IMR-90 (cell line): ENCODE measurements around the gene CLIC5. TPM values are rescaled to one million over a fixed set of nuclear protein-coding genes. Genes with fewer than 3 reads are reported as not detected.

Source experiments
- ATAC-seq: fragments of 200-7000 bp; cut with Tn5 transposase; 2 replicates; pipeline ENCODE4 v1.9.1; 2020; ENCODE audit warnings: low read depth, mild to moderate bottlenecking, moderate library complexity
- BruUV-seq: library from RNA; stranded (reverse); fragments of 400-500 nt; replicated peaks from 2 replicates; lab custom pipeline; 2021; lab: Mats Ljungman, UMichigan
- CTCF ChIA-PET: fragments of 300-600 bp; formaldehyde crosslinking; extraction: SDS; loops from one replicate; lab custom pipeline; 2021; ENCODE audit warnings: antibody characterized with exemption; lab: Yijun Ruan, JAX
- POLR2A ChIA-PET: fragments of 300-600 bp; sonication (Branson Sonifier 250); formaldehyde crosslinking; loops from one replicate; lab custom pipeline; 2022; ENCODE audit warnings: antibody characterized with exemption; ENCODE audit not compliant: unreplicated experiment; lab: Charles Lee
- DNase-seq: peaks from one replicate; pipeline ENCODE4 v3.0.0; 2013
- H2AFZ ChIP-seq: replicated peaks from 2 replicates; pipeline ENCODE3; 2013; ENCODE audit warnings: low read length, mild to moderate bottlenecking; ENCODE audit not compliant: poor library complexity
- H2AK5ac ChIP-seq: 2 replicates; pipeline ENCODE4 v1.6.1; 2013; ENCODE audit warnings: low read depth, low read length, inconsistent platforms
- H2AK9ac ChIP-seq: replicated peaks from 2 replicates; pipeline ENCODE3; 2013; ENCODE audit warnings: mild to moderate bottlenecking, low read depth, low read length, moderate library complexity; ENCODE audit not compliant: poor library complexity
- H2BK120ac ChIP-seq: 2 replicates; pipeline ENCODE4 v1.6.1; 2013; ENCODE audit warnings: low read depth, low read length, inconsistent platforms
- H2BK15ac ChIP-seq: 3 replicates; pipeline ENCODE4 v1.6.1; 2013; ENCODE audit warnings: low read depth, low read length, inconsistent platforms
- H2BK20ac ChIP-seq: 2 replicates; pipeline ENCODE4 v1.6.1; 2013; ENCODE audit warnings: low read depth, mild to moderate bottlenecking, inconsistent platforms, low read length, moderate library complexity
- H2BK5ac ChIP-seq: 2 replicates; pipeline ENCODE4 v1.6.1; 2013; ENCODE audit warnings: mild to moderate bottlenecking, low read depth, low read length, inconsistent platforms; ENCODE audit not compliant: poor library complexity, severe bottlenecking
- H3K14ac ChIP-seq: replicated peaks from 2 replicates; pipeline ENCODE4 v1.6.1; 2013; ENCODE audit warnings: low read depth, low read length, inconsistent platforms
- H3K18ac ChIP-seq: 2 replicates; pipeline ENCODE4 v1.6.1; 2013; ENCODE audit warnings: low read depth, low read length, control low read depth
- H3K23ac ChIP-seq: 2 replicates; pipeline ENCODE4 v1.6.1; 2013; ENCODE audit warnings: low read depth, low read length, inconsistent platforms
- H3K27ac ChIP-seq: 2 replicates; pipeline ENCODE4 v1.5.1; 2013; ENCODE audit warnings: mild to moderate bottlenecking, control low read depth, low read length; ENCODE audit not compliant: insufficient read depth
- H3K27me3 ChIP-seq: 2 replicates; pipeline ENCODE4 v1.6.1; 2013; ENCODE audit warnings: low read length; ENCODE audit not compliant: control insufficient read depth, insufficient read depth
- H3K36me3 ChIP-seq: 2 replicates; pipeline ENCODE4 v1.6.1; 2013; ENCODE audit warnings: low read length, mixed read lengths; ENCODE audit not compliant: control insufficient read depth, insufficient read depth
- H3K4ac ChIP-seq: 2 replicates; pipeline ENCODE4 v1.6.1; 2013; ENCODE audit warnings: low read depth, low read length, inconsistent platforms
- H3K4me1 ChIP-seq: 2 replicates; pipeline ENCODE4 v1.6.1; 2013; ENCODE audit warnings: low read length, mixed read lengths; ENCODE audit not compliant: control insufficient read depth, insufficient read depth
- H3K4me2 ChIP-seq: 2 replicates; pipeline ENCODE4 v1.6.1; 2013; ENCODE audit warnings: low read depth, mild to moderate bottlenecking, control low read depth, low read length, moderate library complexity
- H3K4me3 ChIP-seq: 2 replicates; pipeline ENCODE4 v1.5.1; 2013; ENCODE audit warnings: low read depth, mild to moderate bottlenecking, control low read depth, low read length, moderate library complexity; ENCODE audit not compliant: insufficient read depth
- H3K56ac ChIP-seq: 2 replicates; pipeline ENCODE4 v1.6.1; 2013; ENCODE audit warnings: low read length, inconsistent platforms; ENCODE audit not compliant: insufficient read depth; ENCODE audit errors: extremely low read depth
- H3K79me1 ChIP-seq, 2 experiments: 2 replicates each; pipeline ENCODE4 v1.6.1; 2013; ENCODE audit warnings: low read length in 2 of 2, inconsistent platforms in 1 of 2, low read depth in 1 of 2
- H3K9ac ChIP-seq: 2 replicates; pipeline ENCODE4 v1.6.1; 2013; ENCODE audit warnings: low read depth, low read length, control low read depth
- H3K9me1 ChIP-seq: 2 replicates; pipeline ENCODE4 v1.6.1; 2013; ENCODE audit warnings: low read length, inconsistent platforms; ENCODE audit not compliant: insufficient read depth
- H3K9me3 ChIP-seq: 2 replicates; pipeline ENCODE4 v1.6.1; 2013; ENCODE audit warnings: low read length; ENCODE audit not compliant: control insufficient read depth, insufficient read depth
- H4K20me1 ChIP-seq: 2 replicates; pipeline ENCODE4 v1.6.1; 2013; ENCODE audit warnings: low read length, inconsistent platforms; ENCODE audit not compliant: insufficient read depth
- H4K5ac ChIP-seq: 2 replicates; pipeline ENCODE4 v1.6.1; 2013; ENCODE audit warnings: mild to moderate bottlenecking, low read depth, low read length, control low read depth
- H4K8ac ChIP-seq, 2 experiments: 2 replicates each; pipeline ENCODE4 v1.6.1; 2013; ENCODE audit warnings: low read depth in 2 of 2, low read length in 2 of 2, control low read depth in 1 of 2, inconsistent platforms in 1 of 2
- H4K91ac ChIP-seq: 2 replicates; pipeline ENCODE4 v1.6.1; 2013; ENCODE audit warnings: low read depth, low read length, inconsistent platforms; ENCODE audit not compliant: insufficient read depth
- BHLHE40 ChIP-seq: fragments of 150-350 bp; IDR thresholded peaks from 2 replicates; pipeline ENCODE4 v1.6.1; 2016; ENCODE audit warnings: mild to moderate bottlenecking, low read depth, low read length
- CEBPB ChIP-seq: IDR thresholded peaks from 2 replicates; pipeline ENCODE4 v1.6.1; 2012; ENCODE audit warnings: low read depth, low read length, improper control_type of control experiment
- CHD1 ChIP-seq: IDR thresholded peaks from 2 replicates; pipeline ENCODE4 v1.6.1; 2012; ENCODE audit warnings: low read depth, low read length, improper control_type of control experiment
- CTCF ChIP-seq: conservative IDR thresholded peaks from 2 replicates; pipeline ENCODE4 v1.5.1; 2012; ENCODE audit warnings: mild to moderate bottlenecking, low read depth, low read length, improper control_type of control experiment
- ELK1 ChIP-seq: fragments of 150-350 bp; IDR thresholded peaks from 2 replicates; pipeline ENCODE4 v1.6.1; 2016; ENCODE audit warnings: low read depth, mild to moderate bottlenecking, low read length, moderate library complexity, borderline replicate concordance
- FOS ChIP-seq: fragments of 150-350 bp; IDR thresholded peaks from 2 replicates; pipeline ENCODE4 v1.6.1; 2016; ENCODE audit warnings: low read depth, low read length
- MAFK ChIP-seq: IDR thresholded peaks from 2 replicates; pipeline ENCODE4 v1.6.1; 2012; ENCODE audit warnings: low read depth, low read length, improper control_type of control experiment
- MAZ ChIP-seq: IDR thresholded peaks from 2 replicates; pipeline ENCODE4 v1.6.1; 2012; ENCODE audit warnings: low read depth, mild to moderate bottlenecking, low read length, improper control_type of control experiment, moderate library complexity, borderline replicate concordance
- MXI1 ChIP-seq: IDR thresholded peaks from 2 replicates; pipeline ENCODE4 v1.6.1; 2012; ENCODE audit warnings: low read depth, mild to moderate bottlenecking, low read length, moderate library complexity, borderline replicate concordance
- NFE2L2 ChIP-seq: fragments of 150-350 bp; IDR thresholded peaks from 2 replicates; pipeline ENCODE4 v1.6.1; 2016; ENCODE audit warnings: low read depth, mild to moderate bottlenecking, low read length
- POLR2A ChIP-seq: IDR thresholded peaks from 2 replicates; pipeline ENCODE4 v1.6.1; 2012; ENCODE audit warnings: mild to moderate bottlenecking, low read depth, low read length
- RAD21 ChIP-seq: IDR thresholded peaks from 2 replicates; pipeline ENCODE4 v1.6.1; 2012; ENCODE audit warnings: low read length, improper control_type of control experiment
- RCOR1 ChIP-seq: IDR thresholded peaks from 2 replicates; pipeline ENCODE4 v1.6.1; 2012; ENCODE audit warnings: mild to moderate bottlenecking, low read length, improper control_type of control experiment; ENCODE audit not compliant: insufficient replicate concordance
- RFX5 ChIP-seq: IDR thresholded peaks from 2 replicates; pipeline ENCODE4 v1.8.0; 2012; ENCODE audit warnings: low read depth, mild to moderate bottlenecking, low read length, moderate library complexity
- SMC3 ChIP-seq: fragments of 150-350 bp; IDR thresholded peaks from 2 replicates; pipeline ENCODE4 v1.6.1; 2016; ENCODE audit warnings: low read depth, mild to moderate bottlenecking, antibody characterized with exemption, low read length, moderate library complexity
- WGBS, 2 experiments: methylation state at CpG; one replicate each; pipeline versions ENCODE4 v1.1.5 to v1.1.7; 2013; ENCODE audit warnings: missing lambda C conversion rate in 2 of 2; ENCODE audit not compliant: insufficient read length in 1 of 2; ENCODE audit errors: extremely low coverage in 2 of 2; 5-methylcytosine and 5-hydroxymethylcytosine counted together
- dilution Hi-C: fragments of 300-500 bp; cut with HindIII; formaldehyde crosslinking; loops from one replicate; pipeline ENCODE4 v1.14.3; 2018; ENCODE audit warnings: low sequenced_read_pairs; ENCODE audit not compliant: unreplicated experiment
- in situ Hi-C: fragments of 300-500 bp; cut with MboI; formaldehyde crosslinking; loops from 3 replicates; pipeline ENCODE4 v1.14.3; 2019; ENCODE audit warnings: low sequenced_read_pairs, inconsistent platforms, mixed read lengths
- intact Hi-C: fragments of 100-400 bp; cut with micrococcal nuclease; formaldehyde crosslinking; loops from 2 replicates; pipeline ENCODE4 v1.10.0; 2022
- polyA plus RNA-seq, 3 experiments: library from polyadenylated mRNA; depleted of rRNA; stranded (reverse); fragments of >200 nt; gene quantifications; 2 replicates each; pipeline ENCODE4 v1.2.3, GENCODE V29; 2012; ENCODE audit warnings: low replicate concordance in 1 of 3
- total RNA-seq: library from RNA; depleted of rRNA; stranded (reverse); fragments of >200 nt; gene quantifications from 2 replicates; pipeline ENCODE4 v1.2.3, GENCODE V29; 2012
- TF ChIP-seq, protein P1 (sequence below): fragments of 150-350 bp; IDR thresholded peaks from 2 replicates; pipeline ENCODE4 v1.6.1; 2017; ENCODE audit warnings: mild to moderate bottlenecking, antibody characterized with exemption, low read length, low read depth

CLIC5 gene
- total and polyA plus RNA-seq, 2 of the 4 experiments (the other 2 are of a cell fraction), result not detected

DNA sequence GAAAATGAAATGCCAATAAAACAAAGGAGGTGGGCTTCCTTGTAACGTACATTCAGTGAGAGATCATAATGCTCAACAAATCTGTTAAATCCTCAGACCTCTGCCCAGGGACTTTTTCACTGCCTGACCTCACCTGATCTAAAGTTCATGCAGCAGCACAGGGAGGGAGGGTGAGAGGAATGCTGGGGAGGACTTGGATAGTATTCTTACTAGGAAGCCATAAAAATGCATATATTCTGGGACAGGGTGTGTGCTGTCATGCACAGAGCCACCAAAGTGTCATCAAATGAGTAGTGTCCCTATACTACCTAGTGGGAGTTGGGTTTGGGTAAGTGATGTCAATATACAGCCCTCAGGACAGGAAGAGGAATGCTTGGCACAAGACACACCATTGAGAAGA lies 32.6 kb downstream of the CLIC5 start:
- no peak overlapping the region for H4K8ac ChIP-seq
- H3K9ac ChIP-seq, result no peak overlapping the region
- intact Hi-C loops (no loop called here), dilution Hi-C loops (no loop called here), in situ Hi-C loops (no loop called here)
- H2AK9ac ChIP-seq, result no peak overlapping the region
- no peak overlapping the region for H3K27ac ChIP-seq
- H3K36me3 ChIP-seq, result no peaks in the 10 kb centered on the region
- ATAC-seq (no peak), DNase-seq (no peak)
- no peaks in the 10 kb centered on the region for H3K4me1 ChIP-seq
- no peaks in the 10 kb centered on the region for H3K9me3 ChIP-seq
- H3K4ac ChIP-seq, result no peak overlapping the region
- no peak overlapping the region for H2BK120ac ChIP-seq
- H4K91ac ChIP-seq, result no peak overlapping the region
- no peak overlapping the region for H3K14ac ChIP-seq
- CTCF ChIA-PET, result no interaction called here
- H2BK5ac ChIP-seq, result no peak overlapping the region
- no peak overlapping the region for H3K4me3 ChIP-seq
- TF ChIP-seq CTCF (no peak), MXI1 (no peak), FOS (no peak), SMC3 (no peak), RAD21 (no peak), RFX5 (no peak), NFE2L2 (no peak), ELK1 (no peak), CHD1 (no peak), MAFK (no peak), RCOR1 (no peak), BHLHE40 (no peak), POLR2A (no peak), CEBPB (no peak), MAZ (no peak)
- TF ChIP-seq, protein P1, sequence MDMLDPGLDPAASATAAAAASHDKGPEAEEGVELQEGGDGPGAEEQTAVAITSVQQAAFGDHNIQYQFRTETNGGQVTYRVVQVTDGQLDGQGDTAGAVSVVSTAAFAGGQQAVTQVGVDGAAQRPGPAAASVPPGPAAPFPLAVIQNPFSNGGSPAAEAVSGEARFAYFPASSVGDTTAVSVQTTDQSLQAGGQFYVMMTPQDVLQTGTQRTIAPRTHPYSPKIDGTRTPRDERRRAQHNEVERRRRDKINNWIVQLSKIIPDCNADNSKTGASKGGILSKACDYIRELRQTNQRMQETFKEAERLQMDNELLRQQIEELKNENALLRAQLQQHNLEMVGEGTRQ, result no peak
- no peak overlapping the region for H2BK20ac ChIP-seq
- POLR2A ChIA-PET, result no interaction called here
- H2AK5ac ChIP-seq, result no peak overlapping the region
- H3K23ac ChIP-seq, result no peak overlapping the region
- H3K79me1 ChIP-seq, result no peaks in the 10 kb centered on the region
- no peak overlapping the region for H2BK15ac ChIP-seq
- H3K56ac ChIP-seq, result no peak overlapping the region
- H3K4me2 ChIP-seq, result no peak overlapping the region
- WGBS, 2 experiments, result no CpG with 5 or more reads among the region's 1 CpG
- H4K5ac ChIP-seq, result no peak overlapping the region
- no peak overlapping the region for H3K18ac ChIP-seq
- no peaks in the 10 kb centered on the region for H4K20me1 ChIP-seq
- no peak overlapping the region for H2AFZ ChIP-seq
- H3K9me1 ChIP-seq, result no peaks in the 10 kb centered on the region
- BruUV-seq, result no TSS peak
- no peaks in the 10 kb centered on the region for H3K27me3 ChIP-seq
